SU-DHL-6 (cell line): ENCODE results near the gene LEKR1.
"Not testable (repeated sequence)": the region's sequence is repeated elsewhere in the genome, so short reads cannot be mapped to it uniquely, and the experiment has no call there.

Experiments
- H2AFZ ChIP-seq: fragments of 200-600 bp; sonication (generic); 2 replicates; pipeline ENCODE4 v1.6.1; 2014; ENCODE audit warnings: low read depth, mild to moderate bottlenecking, moderate library complexity, mixed read lengths, antibody characterized with exemption, low read length; ENCODE audit not compliant: severe bottlenecking
- H3F3A ChIP-seq: fragments of 200-600 bp; shearing (Covaris generic); 2 replicates; pipeline ENCODE4 v1.6.0; 2016; ENCODE audit warnings: antibody characterized with exemption, mild to moderate bottlenecking; ENCODE audit not compliant: insufficient read depth
- H3K27ac ChIP-seq: fragments of 200-600 bp; sonication (generic); 2 replicates; pipeline ENCODE4 v1.5.1; 2016; ENCODE audit warnings: low read depth, mild to moderate bottlenecking, low read length, moderate library complexity, mixed read lengths
- H3K27me3 ChIP-seq: fragments of 200-600 bp; sonication (generic), shearing (Covaris generic); 2 replicates; pipeline ENCODE4 v1.6.0; 2014; ENCODE audit warnings: mild to moderate bottlenecking, low read length
- H3K36me3 ChIP-seq: fragments of 200-600 bp; sonication (generic); 2 replicates; pipeline ENCODE4 v1.6.1; 2014; ENCODE audit warnings: mild to moderate bottlenecking, low read length, mixed read lengths
- H3K4me2 ChIP-seq: fragments of 300-600, 200-600 bp; shearing (Covaris generic), sonication (generic); 2 replicates; pipeline ENCODE4 v1.6.0; 2014; ENCODE audit warnings: low read length, low read depth, mild to moderate bottlenecking; ENCODE audit not compliant: poor library complexity, severe bottlenecking
- H3K4me3 ChIP-seq: fragments of 200-600 bp; sonication (generic); 2 replicates; pipeline ENCODE4 v1.5.1; 2014; ENCODE audit warnings: antibody characterized with exemption, low read length, mild to moderate bottlenecking, mixed read lengths; ENCODE audit not compliant: insufficient read depth, poor library complexity, severe bottlenecking
- H3K79me2 ChIP-seq: fragments of 200-600 bp; sonication (generic); 2 replicates; pipeline ENCODE4 v1.6.1; 2014; ENCODE audit warnings: mild to moderate bottlenecking, low read length, moderate library complexity; ENCODE audit not compliant: insufficient read depth
- H3K9ac ChIP-seq: fragments of 200-600 bp; sonication (generic); 2 replicates; pipeline ENCODE4 v1.7.0; 2014; ENCODE audit warnings: mild to moderate bottlenecking, low read length
- H3K9me2 ChIP-seq: fragments of 200-600 bp; sonication (generic); replicated peaks from 2 replicates; pipeline ENCODE4 v1.6.1; 2014; ENCODE audit warnings: low read length; ENCODE audit not compliant: insufficient read depth
- H3K9me3 ChIP-seq: fragments of 200-600 bp; sonication (generic); 2 replicates; pipeline ENCODE4 v1.6.1; 2014; ENCODE audit warnings: low read length, mixed read lengths; ENCODE audit not compliant: insufficient read depth
- H4K20me1 ChIP-seq: fragments of 200-600 bp; sonication (generic); 2 replicates; pipeline ENCODE4 v1.6.1; 2014; ENCODE audit warnings: low read depth, mild to moderate bottlenecking, antibody characterized with exemption, low read length, moderate library complexity, mixed read lengths
- CTCF ChIP-seq: fragments of 200-600 bp; sonication (generic); IDR thresholded peaks from one replicate; pipeline ENCODE4 v1.5.1; 2017; ENCODE audit warnings: antibody characterized with exemption, mild to moderate bottlenecking, low read length, moderate library complexity; ENCODE audit not compliant: insufficient read depth, poor library complexity, severe bottlenecking
- EZH2phosphoT487 ChIP-seq: fragments of 200-600 bp; sonication (generic), shearing (Covaris generic); conservative IDR thresholded peaks from 2 replicates; pipeline ENCODE4 v1.6.1; 2018; ENCODE audit warnings: mild to moderate bottlenecking, antibody characterized with exemption, low read length, moderate library complexity, mixed read lengths

The LEKR1 gene

DNA sequence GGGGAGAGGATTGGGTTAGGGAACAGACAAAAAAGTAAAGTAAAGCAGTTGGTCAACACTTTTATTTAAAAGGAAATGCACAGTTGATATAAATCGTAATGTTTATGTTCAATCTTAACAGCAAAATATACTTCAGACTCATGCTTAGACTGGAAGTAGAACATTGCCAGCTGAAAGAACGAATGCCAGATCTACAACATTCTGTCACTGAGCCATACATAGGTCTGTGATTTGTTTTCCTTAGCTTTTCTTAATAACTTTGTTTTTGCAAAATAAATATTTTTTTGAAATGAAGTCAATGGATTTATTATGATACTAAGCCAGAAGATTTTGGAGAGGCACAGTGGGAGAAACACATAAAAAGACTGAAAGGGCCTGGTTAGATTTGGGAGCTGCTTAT is 62.0 kb downstream of the LEKR1 start:
- Histone ChIP-seq H3K4me2 (no peak overlapping the region), H3K9me2 (no peaks in the 10 kb centered on the region), H3K9ac (no peak overlapping the region), H3K36me3 (no peaks in the 10 kb centered on the region), H3K27ac (no peak overlapping the region), H3K9me3 (peaks cover 11% of the 10 kb centered on the region; the same call in 1 of the 2 replicates), H2AFZ (no peak overlapping the region), H3K79me2 (no peaks in the 10 kb centered on the region), H4K20me1 (no peaks in the 10 kb centered on the region), H3K4me3 (no peak overlapping the region), H3K27me3 (no peaks in the 10 kb centered on the region), H3F3A (no peaks in the 10 kb centered on the region)
- TF ChIP-seq CTCF = no peak
- no peak for TF ChIP-seq EZH2phosphoT487

DNA sequence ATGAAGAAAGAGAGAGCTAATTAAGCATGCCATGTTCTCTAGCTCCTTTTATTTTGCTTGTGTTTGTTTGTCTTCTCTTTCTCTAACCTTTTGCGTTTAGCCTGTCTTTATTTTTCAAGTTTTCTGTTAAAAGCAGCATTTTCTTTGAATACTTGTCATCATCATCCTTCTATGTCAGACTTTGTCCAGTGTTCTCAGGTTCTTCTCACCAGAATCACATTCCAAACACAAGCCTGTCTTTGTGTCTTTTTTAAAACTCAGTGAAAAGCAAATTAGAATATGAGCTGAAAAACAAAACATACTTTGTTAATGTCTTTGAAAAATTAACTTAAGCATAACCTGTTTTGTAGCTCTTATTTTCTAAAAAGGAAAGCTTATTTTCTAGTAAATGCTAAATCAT is 62.4 kb downstream of the LEKR1 start:
- Histone ChIP-seq H3K4me2 (no peak overlapping the region), H3K79me2 (no peaks in the 10 kb centered on the region), H3K36me3 (no peaks in the 10 kb centered on the region), H3K9ac (no peak overlapping the region), H3K27me3 (no peaks in the 10 kb centered on the region), H3K9me2 (no peaks in the 10 kb centered on the region), H2AFZ (no peak overlapping the region), H4K20me1 (no peaks in the 10 kb centered on the region), H3K9me3 (peaks cover 10% of the 10 kb centered on the region; the same call in 1 of the 2 replicates), H3K27ac (no peak overlapping the region), H3K4me3 (no peak overlapping the region), H3F3A (no peaks in the 10 kb centered on the region)
- TF ChIP-seq CTCF (no peak), EZH2phosphoT487 (no peak)

DNA sequence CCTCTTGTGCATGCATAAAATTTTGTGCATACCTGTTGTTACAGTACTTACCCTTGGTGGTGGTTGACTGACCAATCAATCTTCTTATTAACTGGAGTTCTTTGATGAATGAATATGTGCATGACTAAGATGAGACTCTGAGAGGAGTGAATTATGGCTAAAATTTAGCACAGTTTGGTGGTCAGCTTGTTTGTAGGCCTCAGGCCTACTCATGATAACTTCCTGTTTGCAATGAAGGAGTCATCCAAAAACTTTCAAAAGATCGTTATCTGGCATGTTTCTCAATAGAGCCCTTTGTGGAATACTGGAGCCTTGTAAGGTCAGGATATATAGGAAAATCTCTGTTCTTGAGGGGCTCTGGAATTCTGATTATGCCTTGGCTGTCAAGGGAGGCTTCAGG is 66.5 kb downstream of the LEKR1 start:
- Histone ChIP-seq H3K79me2 (no peaks in the 10 kb centered on the region), H4K20me1 (no peaks in the 10 kb centered on the region), H2AFZ (no peak overlapping the region), H3K36me3 (peaks cover 2% of the 10 kb centered on the region; the same call in 1 of the 2 replicates), H3K9me3 (peaks cover 9% of the 10 kb centered on the region; the same call in 1 of the 2 replicates), H3K27me3 (no peaks in the 10 kb centered on the region), H3K4me3 (no peak overlapping the region), H3F3A (no peaks in the 10 kb centered on the region), H3K9ac (no peak overlapping the region), H3K9me2 (no peaks in the 10 kb centered on the region), H3K4me2 (no peak overlapping the region), H3K27ac (no peak overlapping the region)
- TF ChIP-seq EZH2phosphoT487 (no peak), CTCF (no peak)

DNA sequence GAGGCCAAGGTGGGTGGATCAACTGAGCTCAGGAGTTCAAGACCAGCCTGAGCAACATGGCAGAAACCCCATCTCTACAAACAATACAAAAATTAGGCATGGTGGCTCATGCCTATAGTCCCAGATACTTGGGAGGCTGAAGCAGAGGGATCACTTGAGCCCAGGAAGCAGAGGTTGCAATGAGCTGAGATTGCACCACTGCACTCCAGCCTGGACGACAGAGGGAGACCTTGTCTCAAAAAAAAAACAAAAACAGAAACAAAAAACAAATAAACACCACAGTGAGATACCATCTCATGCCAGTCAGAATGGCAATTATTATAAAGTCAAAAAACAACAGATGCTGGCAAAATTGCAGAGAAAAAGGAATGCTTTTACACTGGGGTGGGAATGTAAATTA is 69.2 kb downstream of the LEKR1 start:
- H3K9me3 ChIP-seq, H3K4me3 ChIP-seq: not testable (repeated sequence)

DNA sequence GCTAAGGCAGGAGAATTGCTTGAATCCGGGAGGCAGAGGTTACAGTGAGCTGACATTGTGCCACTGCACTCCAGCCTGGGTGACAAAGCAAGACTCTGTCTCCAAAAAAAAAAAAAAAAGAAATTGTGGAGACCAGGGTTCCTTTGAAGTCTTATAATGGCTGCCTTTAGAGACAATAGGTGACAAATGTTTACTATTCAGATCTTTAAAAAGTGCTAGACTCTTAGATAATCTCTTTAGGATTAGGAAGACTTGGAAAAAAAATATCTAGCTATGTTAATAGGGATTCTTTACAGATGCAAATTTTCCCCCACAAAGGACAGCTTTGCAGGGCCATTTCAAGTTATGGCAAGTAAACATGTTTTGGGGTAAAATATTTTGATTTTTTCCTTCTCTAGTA is 71.7 kb downstream of the LEKR1 start:
- not testable (repeated sequence) for H3K27me3 ChIP-seq, H3K27ac ChIP-seq, H3K4me3 ChIP-seq

More for the DNA sequence above, 69.2 kb downstream of the LEKR1 start:
- H3K9ac ChIP-seq, H3K27me3 ChIP-seq, H3K27ac ChIP-seq, H3K36me3 ChIP-seq, H2AFZ ChIP-seq, H3K4me2 ChIP-seq, H3K79me2 ChIP-seq, H3F3A ChIP-seq, H4K20me1 ChIP-seq, H3K9me2 ChIP-seq: not testable (repeated sequence)

More for the DNA sequence above, 71.7 kb downstream of the LEKR1 start:
- not testable (repeated sequence) for H4K20me1 ChIP-seq, H2AFZ ChIP-seq, H3K9me2 ChIP-seq, H3K9me3 ChIP-seq, H3K36me3 ChIP-seq, H3K9ac ChIP-seq, H3K79me2 ChIP-seq, H3F3A ChIP-seq, H3K4me2 ChIP-seq
